Hematopoietic multipotent progenitor cell treated with erythropoietin and hydrocortisone succinate and interleukin-3 and kit ligand, for 8 days (in vitro differentiated cells): ENCODE measurements around the gene SEZ6L.

ENCODE experiments used
- DNase-seq: peaks from one replicate; pipeline ENCODE4 v3.0.0-alpha.2; 2015

Gene SEZ6L

GRCh38 chr22:26303475-26303874 is 134.2 kb downstream of the SEZ6L start:
- DNase-seq, result no peak

- DNase-seq, result no peak
Measured at GRCh38 chr22:26304730-26305129, 135.5 kb downstream of the SEZ6L start.

- no peak for DNase-seq
Measured at GRCh38 chr22:26308467-26308866, 139.2 kb downstream of the SEZ6L start.

- no peak for DNase-seq
Measured at GRCh38 chr22:26310616-26311015, 141.4 kb downstream of the SEZ6L start.

- DNase-seq, result no peak
Measured at GRCh38 chr22:26313291-26313690, 144.0 kb downstream of the SEZ6L start.

GRCh38 chr22:26314171-26314570 is 144.9 kb downstream of the SEZ6L start:
- DNase-seq, result no peak

GRCh38 chr22:26314656-26315055 is 145.4 kb downstream of the SEZ6L start:
- DNase-seq, result no peak

- DNase-seq, result no peak
Measured at GRCh38 chr22:26316732-26317285, 147.5 kb downstream of the SEZ6L start.

GRCh38 chr22:26318975-26319374 is 149.7 kb downstream of the SEZ6L start:
- no peak for DNase-seq

- DNase-seq, result no peak
Measured at GRCh38 chr22:26320447-26320846, 151.2 kb downstream of the SEZ6L start.

- DNase-seq, result no peak
Measured at GRCh38 chr22:26321469-26321913, 152.2 kb downstream of the SEZ6L start.

- DNase-seq, result no peak
Measured at GRCh38 chr22:26322179-26322905, 153.1 kb downstream of the SEZ6L start.

- DNase-seq, result no peak
Measured at GRCh38 chr22:26323013-26323412, 153.8 kb downstream of the SEZ6L start.

- DNase-seq, result no peak
Measured at GRCh38 chr22:26324150-26324549, 154.9 kb downstream of the SEZ6L start.

- DNase-seq, result no peak
Measured at GRCh38 chr22:26325641-26326040, 156.4 kb downstream of the SEZ6L start.

- DNase-seq, result no peak
Measured at GRCh38 chr22:26326803-26327202, 157.5 kb downstream of the SEZ6L start.

- no peak for DNase-seq
Measured at GRCh38 chr22:26327306-26327705, 158.0 kb downstream of the SEZ6L start.

GRCh38 chr22:26328221-26328620 is 159.0 kb downstream of the SEZ6L start:
- no peak for DNase-seq

GRCh38 chr22:26330971-26331625 is 161.8 kb downstream of the SEZ6L start:
- DNase-seq, result peak; percentile 54

- no peak for DNase-seq
Measured at GRCh38 chr22:26333088-26333800, 164.0 kb downstream of the SEZ6L start.

- no peak for DNase-seq
Measured at GRCh38 chr22:26334232-26334631, 165.0 kb downstream of the SEZ6L start.

GRCh38 chr22:26336773-26337172 is 167.5 kb downstream of the SEZ6L start:
- no peak for DNase-seq

GRCh38 chr22:26339755-26340154 is 170.5 kb downstream of the SEZ6L start:
- no peak for DNase-seq
